NB4 (cell line): ENCODE measurements around the gene NOTCH1.

ENCODE experiments used
- DNase-seq: peaks from one replicate; pipeline ENCODE4 v3.0.0; 2010; ENCODE audit warnings: low read depth
- H3K4me3 ChIP-seq: one replicate; pipeline ENCODE4 v1.5.1; 2011; ENCODE audit warnings: mild to moderate bottlenecking, low read depth, low read length, moderate library complexity
- CTCF ChIP-seq: IDR thresholded peaks from one replicate; pipeline ENCODE4 v1.5.1; 2012; ENCODE audit warnings: low read depth, low read length
- MAX ChIP-seq: IDR thresholded peaks from 2 replicates; pipeline ENCODE4 v1.6.1; 2011; ENCODE audit warnings: low read depth, low read length
- MYC ChIP-seq: IDR thresholded peaks from 2 replicates; pipeline ENCODE4 v1.6.1; 2011; ENCODE audit warnings: low read depth, low read length
- POLR2A ChIP-seq: IDR thresholded peaks from 2 replicates; pipeline ENCODE4 v1.6.1; 2011; ENCODE audit warnings: mild to moderate bottlenecking; ENCODE audit not compliant: insufficient read length; ENCODE audit errors: extremely low read depth

NOTCH1 gene

GRCh38 chr9:136532799-136533774 is 12.8 kb downstream of the NOTCH1 start:
- TF ChIP-seq CTCF (no peak), MAX (peak; percentile 24; the same call in 1 of the 2 replicates)
- no peak for DNase-seq
- H3K4me3 ChIP-seq = no peak overlapping the region

GRCh38 chr9:136531904-136532798 is 13.7 kb downstream of the NOTCH1 start:
- no peak overlapping the region for H3K4me3 ChIP-seq
- no peak for DNase-seq
- TF ChIP-seq POLR2A (no peak), MYC (no peak), MAX (no peak), CTCF (no peak)

DNA sequence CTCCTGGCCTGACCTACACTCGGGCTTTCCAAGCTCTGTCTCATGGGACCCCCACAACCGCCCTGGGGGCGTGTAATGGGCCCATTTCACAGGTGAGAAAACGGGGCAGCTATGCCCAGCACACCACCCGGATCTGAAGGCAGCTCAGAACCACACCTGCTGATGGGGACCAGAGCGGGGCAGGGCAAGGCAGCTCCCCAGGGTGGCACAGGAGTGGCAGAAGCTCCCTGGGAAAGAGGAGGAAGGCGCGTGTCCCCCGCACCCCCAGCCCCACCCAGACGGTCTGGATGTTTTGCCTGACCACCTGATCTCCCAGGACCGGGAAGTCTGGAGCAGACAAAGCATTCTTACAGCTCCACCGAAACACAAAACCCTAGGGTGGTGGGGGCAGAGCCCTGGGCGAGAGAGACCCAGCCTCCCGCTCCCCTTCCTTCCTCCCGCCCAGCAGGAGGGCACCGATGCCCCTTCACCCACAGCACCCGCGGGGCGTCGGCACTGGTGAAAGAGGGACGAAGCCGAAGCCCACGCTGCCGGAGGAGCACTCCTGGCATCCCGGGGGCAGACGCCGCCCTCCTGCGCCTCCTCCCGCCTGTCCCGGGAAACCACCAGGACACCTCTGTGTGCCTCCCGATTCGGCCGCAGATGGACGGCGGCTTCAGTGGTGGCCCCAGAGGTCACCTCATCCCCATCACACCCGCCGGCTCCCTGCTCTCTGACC is 14.5 kb downstream of the NOTCH1 start:
- no peak for DNase-seq
- TF ChIP-seq MYC (no peak), POLR2A (no peak)
- H3K4me3 ChIP-seq = no peak overlapping the region

- no peak for DNase-seq
- TF ChIP-seq MAX (no peak), CTCF (no peak), POLR2A (no peak), MYC (no peak)
- no peak overlapping the region for H3K4me3 ChIP-seq
Observed at GRCh38 chr9:136530461-136531089, 15.3 kb downstream of the NOTCH1 start.

- DNase-seq = no peak
- H3K4me3 ChIP-seq = no peak overlapping the region
- TF ChIP-seq MYC (no peak), POLR2A (no peak), CTCF (no peak), MAX (no peak)
Observed at GRCh38 chr9:136529516-136530460, 16.1 kb downstream of the NOTCH1 start.
